K562 (cell line): ENCODE data around the gene ST3GAL5. TPM values are rescaled to one million over a fixed set of nuclear protein-coding genes. Genes with fewer than 3 reads are reported as not detected.

Source experiments
- ATAC-seq: fragments of 200-7000 bp; cut with Tn5 transposase; 3 replicates; pipeline ENCODE4 v1.9.1; 2020; ENCODE audit warnings: moderate library complexity
- BruUV-seq: library from RNA; stranded (reverse); fragments of 400-500 nt; replicated peaks from 2 replicates; lab custom pipeline; 2021; lab: Mats Ljungman, UMichigan
- CTCF ChIA-PET: fragments of 300-600 bp; formaldehyde crosslinking; extraction: SDS; loops from one replicate; lab custom pipeline; 2021; ENCODE audit warnings: low intra/inter-chr PET ratio; lab: Yijun Ruan, JAX
- POLR2A ChIA-PET: fragments of 300-600, 350-650 bp; sonication (Branson Sonifier 250); formaldehyde crosslinking; extraction: SDS; loops from one replicate; lab custom pipeline; 2021; ENCODE audit warnings: antibody characterized with exemption, inconsistent platforms; lab: Yijun Ruan, JAX
- DNase-seq, 4 experiments: peaks; one replicate each; pipeline versions ENCODE4 v3.0.0 to v3.0.0-alpha.2; 2011 to 2018; ENCODE audit warnings: low spot score in 3 of 4, mixed read lengths in 3 of 4; ENCODE audit errors: extremely low read depth in 1 of 4
- FAIRE-seq: peaks from 2 replicates; lab custom pipeline; 2011; peaks lifted over from hg19 to GRCh38; lab: Jason Lieb, UNC
- H2AFZ ChIP-seq: 2 replicates; pipeline ENCODE4 v1.6.0; 2011; ENCODE audit warnings: low read depth, low read length, control low read depth, inconsistent platforms
- H3K27ac ChIP-seq: fragments of 200-600 bp; 3 replicates; pipeline ENCODE4 v1.8.0; 2011; ENCODE audit warnings: low read depth, mild to moderate bottlenecking, control low read depth, inconsistent platforms, low read length, moderate library complexity, mixed read lengths; ENCODE audit errors: extremely low read depth
- H3K27me3 ChIP-seq, 2 experiments: fragments of 300-600 bp in 1 of 2; 2 replicates in 1 of 2; 3 replicates in 1 of 2; pipeline versions ENCODE4 v1.6.0 to v1.8.0; 2011; ENCODE audit warnings: inconsistent platforms in 2 of 2, low read length in 2 of 2, mild to moderate bottlenecking in 1 of 2, mixed read lengths in 1 of 2, moderate library complexity in 1 of 2; ENCODE audit not compliant: control insufficient read depth in 2 of 2, insufficient read depth in 2 of 2
- H3K36me3 ChIP-seq: fragments of 300-600 bp; 3 replicates; pipeline ENCODE4 v1.8.0; 2011; ENCODE audit warnings: mild to moderate bottlenecking, low read length, inconsistent platforms; ENCODE audit not compliant: control insufficient read depth, insufficient read depth
- H3K4me1 ChIP-seq, 2 experiments: fragments of 200-600 bp in 1 of 2; replicated peaks in 1 of 2; 2 replicates in 1 of 2; 3 replicates in 1 of 2; pipeline versions ENCODE4 v1.5.1 to v1.8.0; 2011; ENCODE audit warnings: inconsistent platforms in 2 of 2, low read length in 2 of 2, mild to moderate bottlenecking in 1 of 2, mixed read lengths in 1 of 2, moderate library complexity in 1 of 2; ENCODE audit not compliant: control insufficient read depth in 2 of 2, insufficient read depth in 2 of 2
- H3K4me2 ChIP-seq: 2 replicates; pipeline ENCODE4 v1.6.1; 2011; ENCODE audit warnings: low read length, control low read depth, inconsistent platforms, mixed read lengths; ENCODE audit not compliant: insufficient read depth
- H3K4me3 ChIP-seq: fragments of 200-600 bp; sonication (generic), shearing (Covaris generic); 2 replicates; pipeline ENCODE4 v1.5.1; 2016; ENCODE audit warnings: control low read depth, inconsistent platforms
- H3K79me2 ChIP-seq: fragments of 200-600 bp; 3 replicates; pipeline ENCODE4 v1.8.0; 2011; ENCODE audit warnings: low read length, inconsistent platforms; ENCODE audit not compliant: control insufficient read depth, insufficient read depth
- H3K9ac ChIP-seq, 2 experiments: 2 replicates each; pipeline versions ENCODE4 v1.6.0 to v1.6.1; 2011; ENCODE audit warnings: low read depth in 2 of 2, low read length in 2 of 2, control low read depth in 1 of 2, inconsistent platforms in 1 of 2, mild to moderate bottlenecking in 1 of 2, mixed read lengths in 1 of 2; ENCODE audit not compliant: insufficient read depth in 1 of 2
- H3K9me1 ChIP-seq: one replicate; pipeline ENCODE4 v1.6.0; 2011; ENCODE audit warnings: inconsistent platforms, mild to moderate bottlenecking, low read length, moderate library complexity; ENCODE audit not compliant: control insufficient read depth, insufficient read depth
- H3K9me3 ChIP-seq: replicated peaks from 2 replicates; pipeline ENCODE4 v1.5.1; 2011; ENCODE audit warnings: low read depth, low read length, inconsistent platforms; ENCODE audit not compliant: control insufficient read depth, insufficient read depth
- H4K20me1 ChIP-seq: replicated peaks from 2 replicates; pipeline ENCODE4 v1.6.1; 2011; ENCODE audit warnings: low read length, inconsistent platforms, mixed read lengths; ENCODE audit not compliant: control insufficient read depth, insufficient read depth
- FOSL1 ChIP-seq: fragments of 200-800 bp; sonication (Bioruptor generic); conservative IDR thresholded peaks from 2 replicates; pipeline ENCODE4 v1.6.1; 2016; ENCODE audit warnings: missing genetic modification characterization, missing compliant biosample characterization
- MEIS2 ChIP-seq: fragments of 450-650 bp; IDR thresholded peaks from 2 replicates; pipeline ENCODE4 v1.6.1; 2014; ENCODE audit warnings: mild to moderate bottlenecking; ENCODE audit not compliant: partially characterized antibody
- SREBF2 ChIP-seq: sonication (generic); formaldehyde crosslinking; IDR thresholded peaks from 2 replicates; pipeline ENCODE4 v1.4.0; 2020; ENCODE audit warnings: mild to moderate bottlenecking, missing genetic modification reagents
- TAF1 ChIP-seq: IDR thresholded peaks from 2 replicates; pipeline ENCODE4 v1.6.1; 2011; ENCODE audit warnings: mild to moderate bottlenecking, low read length, moderate library complexity; ENCODE audit not compliant: insufficient read depth, control insufficient read depth, severe bottlenecking; ENCODE audit errors: extremely low read depth
- ZNF316 ChIP-seq: fragments of 450-650 bp; IDR thresholded peaks from 2 replicates; pipeline ENCODE4 v1.6.1; 2016
- ZNF57 ChIP-seq: fragments of 450-650 bp; formaldehyde crosslinking; IDR thresholded peaks from 2 replicates; pipeline ENCODE4 v1.4.0; 2020; ENCODE audit warnings: mild to moderate bottlenecking, moderate library complexity
- ZNF609 ChIP-seq: sonication (generic); formaldehyde crosslinking; IDR thresholded peaks from 2 replicates; pipeline ENCODE4 v1.8.1; 2023; ENCODE audit warnings: missing genetic modification reagents, mild to moderate bottlenecking, borderline replicate concordance
- WGBS: fragments of 100-300 bp; shearing (Covaris generic); methylation state at CpG from one replicate; pipeline ENCODE4 v1.1.6; 2016; ENCODE audit warnings: low coverage, mixed read lengths; ENCODE audit not compliant: insufficient coverage; ENCODE audit errors: missing lambda C conversion rate; 5-methylcytosine and 5-hydroxymethylcytosine counted together
- in situ Hi-C: fragments of 300-500 bp; cut with MboI; formaldehyde crosslinking; loops from 4 replicates; pipeline ENCODE4 v1.15.0; 2018; ENCODE audit warnings: inconsistent platforms, mixed read lengths
- intact Hi-C: fragments of 100-400 bp; cut with micrococcal nuclease; formaldehyde crosslinking; loops from 2 replicates; pipeline ENCODE4 v1.14.2; 2022
- polyA plus RNA-seq, 8 experiments: library from polyadenylated mRNA; depleted of rRNA in 4 of 8; stranded (reverse) in 5 of 8; unstranded in 3 of 8; fragments of >200 nt; fragmentation: Nextera tagmentation in 2 of 8; fragmentation: Illumina TruSeq in 1 of 8; extraction: Ambion mirVana in 2 of 8; extraction: Trizol in 1 of 8; gene quantifications; 2 replicates each; pipeline versions ENCODE4 v1.2.1 to v1.2.3, GENCODE V29; 2011 to 2014; ENCODE audit warnings: inconsistent platforms in 1 of 8, missing spikeins in 1 of 8
- total RNA-seq, 7 experiments: library from RNA; depleted of rRNA in 6 of 7; stranded (reverse); fragments of >200 nt in 6 of 7; fragmentation: Illumina TruSeq in 2 of 7; extraction: Trizol in 2 of 7; gene quantifications; 2 replicates each; pipeline versions ENCODE4 v1.2.1 to v1.2.3, GENCODE V29; 2011 to 2021; ENCODE audit warnings: low replicate concordance in 1 of 7
- TF ChIP-seq, protein P1 (sequence below): fragments of 250-450 bp; sonication (Bioruptor Pico); IDR thresholded peaks from 2 replicates; pipeline ENCODE4 v1.5.0; 2020; ENCODE audit warnings: mild to moderate bottlenecking

Gene ST3GAL5
- total and polyA plus RNA-seq, 9 of the 15 experiments (the other 6 are each of a cell fraction or from before 2014, with no cell fraction given): 1.6 to 10.0 (median 4.2) TPM

DNA sequence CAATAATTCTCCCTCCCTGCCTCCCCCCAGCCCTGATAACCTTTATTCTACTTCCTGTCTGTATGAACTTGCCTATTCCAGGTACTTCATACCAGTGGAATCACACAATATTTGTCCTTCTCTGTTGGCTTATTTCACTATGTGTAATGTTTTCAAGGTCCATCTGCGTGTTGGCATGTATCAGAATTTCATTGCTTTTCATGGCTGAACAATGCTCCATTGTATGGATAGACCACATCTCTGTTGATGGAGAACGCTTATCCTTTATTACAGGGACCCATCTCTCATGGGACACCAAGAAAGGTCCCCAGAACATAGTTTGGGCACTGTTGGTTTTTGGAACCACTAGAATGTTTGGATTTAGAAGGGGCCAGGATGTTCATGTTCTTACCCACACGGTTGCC is 94.8 kb downstream of the ST3GAL5 start:
- ATAC-seq: no peak
- CTCF ChIA-PET: no interaction called here
- no peaks in the 10 kb centered on the region for H4K20me1 ChIP-seq
- H3K79me2 ChIP-seq: no peaks in the 10 kb centered on the region
- no peak overlapping the region for H3K27ac ChIP-seq
- 2% methylated on average over 3 of the region's 3 CpGs for WGBS
- intact Hi-C loops: no loop called here
- TF ChIP-seq SREBF2 (CRISPR knock-in tag) (no peak), ZNF57 (CRISPR knock-in tag) (no peak), MEIS2 (no peak), TAF1 (no peak), FOSL1 (tag) (no peak), ZNF316 (no peak), ZNF609 (CRISPR knock-in tag) (no peak)
- TF ChIP-seq, protein P1, sequence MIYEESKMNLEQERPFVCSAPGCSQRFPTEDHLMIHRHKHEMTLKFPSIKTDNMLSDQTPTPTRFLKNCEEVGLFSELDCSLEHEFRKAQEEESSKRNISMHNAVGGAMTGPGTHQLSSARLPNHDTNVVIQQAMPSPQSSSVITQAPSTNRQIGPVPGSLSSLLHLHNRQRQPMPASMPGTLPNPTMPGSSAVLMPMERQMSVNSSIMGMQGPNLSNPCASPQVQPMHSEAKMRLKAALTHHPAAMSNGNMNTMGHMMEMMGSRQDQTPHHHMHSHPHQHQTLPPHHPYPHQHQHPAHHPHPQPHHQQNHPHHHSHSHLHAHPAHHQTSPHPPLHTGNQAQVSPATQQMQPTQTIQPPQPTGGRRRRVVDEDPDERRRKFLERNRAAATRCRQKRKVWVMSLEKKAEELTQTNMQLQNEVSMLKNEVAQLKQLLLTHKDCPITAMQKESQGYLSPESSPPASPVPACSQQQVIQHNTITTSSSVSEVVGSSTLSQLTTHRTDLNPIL (CRISPR knock-in tag): no peak
- DNase-seq: no peak
- H2AFZ ChIP-seq: no peak overlapping the region
- no peak for FAIRE-seq
- H3K9ac ChIP-seq: no peak overlapping the region
- H3K4me1 ChIP-seq: no peaks in the 10 kb centered on the region; a peak in 1 of 5 replicates
- in situ Hi-C loops: no loop called here
- no peak overlapping the region for H3K4me2 ChIP-seq
- H3K27me3 ChIP-seq: peaks cover 64 to 82% of the 10 kb centered on the region in 2 experiments
- H3K36me3 ChIP-seq: no peaks in the 10 kb centered on the region
- H3K9me1 ChIP-seq: no peaks in the 10 kb centered on the region
- no peaks in the 10 kb centered on the region for H3K9me3 ChIP-seq
- no peak overlapping the region for H3K4me3 ChIP-seq
- POLR2A ChIA-PET: interaction anchor here (0.6 to 1.4 kb wide), 2 partner anchors 11 to 358 kb away, joined by 3 to 5 read pairs; no protein-coding TSS in a partner anchor
- BruUV-seq: no TSS peak
